Endometrium (tissue), 2 donors: ENCODE data around the gene PAIP2.
"Not testable (repeated sequence)": the region's sequence is repeated elsewhere in the genome, so short reads cannot be mapped to it uniquely, and the experiment has no call there.

Experiments
- FAIRE-seq: peaks from 2 replicates; lab custom pipeline; 2012; peaks lifted over from hg19 to GRCh38; lab: Jason Lieb, UNC
- donor health status: control.
- donor health status: control.

Gene PAIP2

DNA sequence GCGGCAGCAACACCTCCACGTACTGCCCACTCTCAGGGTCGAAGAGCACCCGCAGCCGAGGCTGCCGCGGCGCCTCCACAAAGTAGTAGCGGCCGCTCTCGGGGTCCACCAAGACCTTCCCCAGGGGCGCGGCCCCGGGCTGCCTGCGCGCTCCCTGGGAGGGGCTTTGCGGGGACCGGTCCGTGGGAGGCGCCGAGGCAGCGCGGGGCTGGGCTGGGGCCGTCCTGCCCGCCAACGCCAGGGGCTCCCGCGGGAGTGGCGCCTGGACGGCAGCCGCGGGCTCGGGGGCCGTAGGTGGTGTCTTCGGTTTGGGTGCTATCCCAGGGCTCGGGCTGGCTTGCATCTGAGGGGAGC, 50.6 kb downstream of the PAIP2 start:
- FAIRE-seq = no peak

DNA sequence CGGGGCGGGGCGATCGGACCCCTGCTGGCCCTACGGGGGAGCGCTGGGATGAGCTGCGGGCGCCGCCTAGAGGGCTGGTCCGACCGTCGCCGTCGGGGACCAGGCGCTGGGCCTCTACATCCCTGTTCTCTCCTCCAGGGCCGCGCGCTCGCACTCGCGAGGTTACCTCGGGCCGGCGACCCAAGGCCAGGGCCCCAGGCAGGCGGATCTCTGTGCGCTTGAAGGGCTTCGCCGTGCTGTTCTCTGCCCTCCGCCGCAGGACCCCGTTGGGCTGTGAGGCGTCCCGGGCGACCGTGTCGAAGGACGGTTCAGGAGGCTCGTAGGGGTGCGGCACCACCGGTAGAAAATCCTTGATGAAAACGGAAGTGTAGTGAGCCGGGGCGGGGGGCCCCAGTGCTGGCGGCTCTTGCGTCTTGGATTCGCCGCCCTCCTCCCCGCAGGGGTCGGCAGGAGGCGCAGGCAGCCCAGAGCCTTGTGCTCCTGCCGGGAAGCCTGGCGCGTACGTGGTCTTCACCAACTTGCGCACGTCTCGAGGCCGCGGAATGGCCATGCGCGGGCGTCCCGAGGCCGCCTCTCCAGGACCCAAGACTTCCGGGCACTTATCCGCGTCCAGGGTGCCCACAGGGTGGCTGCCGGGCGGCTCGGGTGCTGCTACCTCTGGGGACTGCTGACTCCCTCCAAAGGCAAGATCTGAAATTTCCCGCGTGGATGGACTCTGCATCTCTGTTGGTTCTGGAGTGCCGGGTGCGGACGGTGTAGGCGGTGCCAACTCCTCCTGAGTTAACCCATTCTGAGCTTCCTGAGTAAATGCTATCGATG, 51.2 kb downstream of the PAIP2 start:
- FAIRE-seq = no peak

DNA sequence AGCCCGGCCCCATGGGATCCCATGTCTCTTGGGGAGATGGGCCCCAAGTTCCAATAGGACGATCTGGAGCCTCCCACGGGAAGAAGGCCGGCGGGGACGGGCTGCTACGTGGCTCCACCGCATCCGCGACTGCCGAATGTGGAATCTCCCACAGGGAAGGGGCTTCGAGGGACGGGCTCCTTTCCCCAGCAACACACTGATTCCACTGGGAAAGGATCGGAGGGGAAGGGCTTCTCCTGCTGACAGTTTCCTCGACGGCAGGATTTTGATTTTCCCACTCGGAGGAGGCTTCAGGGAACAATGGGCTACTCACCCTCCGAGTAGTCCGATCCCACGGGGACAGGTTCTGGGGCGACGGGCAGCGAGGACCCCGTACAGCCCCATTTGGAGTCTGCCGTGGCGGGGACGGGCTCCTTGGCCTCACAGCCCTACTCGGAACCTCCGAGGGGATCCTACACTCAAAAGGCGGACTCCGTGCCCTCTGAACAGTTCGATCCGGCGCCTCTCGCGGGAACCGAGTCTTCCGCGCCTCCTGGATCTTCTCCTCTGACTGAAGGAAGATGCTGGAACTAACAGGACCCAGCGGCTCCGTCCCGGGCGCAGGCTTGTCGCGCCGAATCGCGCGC, 52.0 kb downstream of the PAIP2 start:
- FAIRE-seq = no peak

DNA sequence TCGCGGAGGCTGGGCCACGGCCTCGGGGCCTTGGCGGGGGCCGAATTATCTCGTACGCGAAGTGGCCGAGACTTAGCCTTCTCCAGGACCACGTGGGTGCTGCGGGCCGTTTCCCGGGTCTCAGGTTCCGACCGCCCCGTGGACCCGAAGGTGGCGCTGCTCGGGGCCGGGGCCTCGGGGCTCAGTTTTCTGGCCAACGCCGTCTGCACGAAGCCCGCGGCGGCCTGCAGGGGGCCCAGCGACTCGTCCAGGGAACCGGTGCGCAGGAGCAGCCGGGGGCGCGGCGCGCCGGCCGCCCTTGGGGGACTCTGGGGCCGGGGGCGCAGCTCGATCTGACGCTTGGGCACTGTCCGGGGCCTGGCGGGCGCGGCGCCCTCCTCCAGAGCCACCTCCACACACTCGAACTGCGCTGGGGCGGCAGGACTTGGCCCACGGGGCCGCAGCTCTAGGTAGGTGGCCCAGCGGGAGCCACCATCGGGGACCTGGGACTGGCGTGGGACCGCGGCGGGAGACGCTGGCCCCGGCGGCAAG, 52.5 kb downstream of the PAIP2 start:
- no peak for FAIRE-seq

- FAIRE-seq = no peak
These were observed 53.3 kb downstream of the PAIP2 start, which contains the start of gene PROB1 for GRCh38 chr5:139394654-139395566. Gene PROB1, minus strand, starts transcription at chr5:139395104. Its CDS starts 23 bp downstream, at chr5:139395081.

- no peak for FAIRE-seq
These were observed 54.4 kb downstream of the PAIP2 start for GRCh38 chr5:139395844-139396640.

DNA sequence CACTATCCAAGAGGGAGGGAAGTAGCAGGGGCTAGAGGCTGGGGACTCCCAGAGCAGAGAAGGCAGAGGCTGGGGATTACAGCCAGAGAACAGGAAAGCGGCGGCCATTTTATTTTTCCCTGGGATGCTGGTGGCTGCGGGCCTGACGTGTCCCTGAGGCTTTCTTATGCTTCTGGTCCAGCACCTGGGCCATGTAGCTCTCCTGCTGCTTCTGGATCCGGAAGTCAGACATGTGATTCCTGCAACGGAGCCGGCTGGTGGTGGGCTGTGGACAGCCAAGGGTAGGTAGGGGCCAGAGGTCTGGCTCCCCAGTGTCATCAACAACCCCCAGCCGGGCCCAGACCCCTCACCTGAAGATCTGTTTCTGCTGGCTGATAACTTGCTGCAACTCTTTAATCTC, 55.0 kb downstream of the PAIP2 start:
- FAIRE-seq = no peak

DNA sequence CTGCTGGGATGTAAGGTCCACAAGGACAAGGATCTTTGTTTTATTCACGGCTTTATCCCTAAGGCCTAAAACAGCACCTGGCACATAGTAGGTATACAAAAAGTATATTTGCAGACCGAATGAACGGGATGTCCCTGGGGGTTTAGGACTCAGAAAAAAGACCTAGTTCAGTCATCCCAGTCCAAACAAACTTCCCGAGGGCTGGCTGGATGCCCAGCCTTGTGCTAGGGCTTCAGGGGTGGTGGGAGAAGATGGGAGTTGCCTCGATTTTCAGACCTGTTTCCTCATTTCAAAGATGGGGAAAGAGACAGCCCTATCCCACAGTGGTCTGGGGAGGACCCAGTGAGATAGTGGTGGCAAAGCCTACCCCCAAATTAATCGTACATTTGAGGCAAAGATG, 56.3 kb downstream of the PAIP2 start:
- no peak for FAIRE-seq

GRCh38 chr5:139399501-139400121, 58.0 kb downstream of the PAIP2 start:
- FAIRE-seq = no peak

- no peak for FAIRE-seq
These were observed 59.9 kb downstream of the PAIP2 start for GRCh38 chr5:139401546-139401945.

GRCh38 chr5:139402561-139403158, 61.0 kb downstream of the PAIP2 start:
- no peak for FAIRE-seq

- FAIRE-seq = no peak
These were observed 61.7 kb downstream of the PAIP2 start for GRCh38 chr5:139403418-139403786.

- peak; percentile 70 for FAIRE-seq
These were observed 62.3 kb downstream of the PAIP2 start, which contains the start of gene SPATA24 for GRCh38 chr5:139403787-139404483. Gene SPATA24, minus strand, starts transcription at chr5:139404089. Its CDS starts 29 bp downstream, at chr5:139404060.

DNA sequence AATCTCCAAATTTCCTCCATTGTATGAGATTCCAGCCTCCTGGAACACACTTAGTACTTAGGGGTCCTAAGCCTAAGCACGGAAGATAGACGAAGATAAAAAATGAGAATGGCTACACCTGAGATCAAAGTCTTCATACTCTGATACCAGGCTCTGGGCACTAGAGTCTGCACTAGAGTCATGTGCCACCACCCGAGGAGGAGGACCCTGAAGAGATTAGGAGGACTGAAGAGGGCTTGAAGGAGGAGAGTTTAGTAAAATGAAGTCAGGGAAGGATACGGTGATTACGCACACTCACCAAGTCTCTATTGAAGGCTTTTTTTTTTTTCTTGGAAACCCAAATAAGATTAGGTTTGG, 62.8 kb downstream of the PAIP2 start:
- no peak for FAIRE-seq

DNA sequence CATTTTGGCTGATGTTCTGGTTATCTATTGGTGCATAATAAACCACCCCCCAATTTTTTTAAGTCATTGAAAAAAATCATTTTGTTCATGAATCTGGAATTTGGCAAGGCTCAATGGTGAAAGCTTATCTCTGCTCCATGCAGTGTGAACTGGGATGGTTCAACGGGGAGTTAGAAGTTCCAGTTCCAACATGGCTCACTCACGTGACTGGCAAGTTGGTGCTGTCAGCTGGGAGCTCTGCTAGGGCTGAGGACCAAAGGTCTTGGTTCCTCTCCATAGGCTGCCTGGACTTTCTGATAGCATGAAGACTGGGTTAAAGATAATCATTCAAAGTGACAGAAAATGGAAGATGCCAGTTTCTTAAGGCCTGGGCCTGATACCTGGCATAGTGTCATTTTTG, 65.3 kb downstream of the PAIP2 start:
- no peak for FAIRE-seq

GRCh38 chr5:139407517-139407916, 65.9 kb downstream of the PAIP2 start:
- no peak for FAIRE-seq

GRCh38 chr5:139408191-139408590, 66.5 kb downstream of the PAIP2 start:
- no peak for FAIRE-seq

DNA sequence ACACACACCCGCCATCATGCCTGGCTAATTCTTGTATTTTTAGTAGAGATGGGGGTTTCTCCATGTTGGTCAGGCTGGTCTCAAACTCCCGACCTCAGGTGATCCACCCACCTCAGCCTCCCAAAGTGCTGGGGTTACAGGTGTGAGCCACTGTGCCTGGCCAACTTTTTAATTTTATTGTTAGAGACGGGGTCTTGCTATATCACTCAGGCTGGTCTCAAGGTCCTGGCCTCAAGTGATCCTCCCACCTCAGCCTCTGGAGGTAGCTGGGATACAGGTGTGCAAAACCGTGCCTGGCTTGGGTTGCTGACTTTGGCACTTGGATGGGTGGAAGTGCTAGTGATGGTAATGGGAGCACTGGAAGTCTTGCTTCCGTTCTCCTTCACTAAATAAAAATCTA, 67.5 kb downstream of the PAIP2 start:
- not testable (repeated sequence) for FAIRE-seq

DNA sequence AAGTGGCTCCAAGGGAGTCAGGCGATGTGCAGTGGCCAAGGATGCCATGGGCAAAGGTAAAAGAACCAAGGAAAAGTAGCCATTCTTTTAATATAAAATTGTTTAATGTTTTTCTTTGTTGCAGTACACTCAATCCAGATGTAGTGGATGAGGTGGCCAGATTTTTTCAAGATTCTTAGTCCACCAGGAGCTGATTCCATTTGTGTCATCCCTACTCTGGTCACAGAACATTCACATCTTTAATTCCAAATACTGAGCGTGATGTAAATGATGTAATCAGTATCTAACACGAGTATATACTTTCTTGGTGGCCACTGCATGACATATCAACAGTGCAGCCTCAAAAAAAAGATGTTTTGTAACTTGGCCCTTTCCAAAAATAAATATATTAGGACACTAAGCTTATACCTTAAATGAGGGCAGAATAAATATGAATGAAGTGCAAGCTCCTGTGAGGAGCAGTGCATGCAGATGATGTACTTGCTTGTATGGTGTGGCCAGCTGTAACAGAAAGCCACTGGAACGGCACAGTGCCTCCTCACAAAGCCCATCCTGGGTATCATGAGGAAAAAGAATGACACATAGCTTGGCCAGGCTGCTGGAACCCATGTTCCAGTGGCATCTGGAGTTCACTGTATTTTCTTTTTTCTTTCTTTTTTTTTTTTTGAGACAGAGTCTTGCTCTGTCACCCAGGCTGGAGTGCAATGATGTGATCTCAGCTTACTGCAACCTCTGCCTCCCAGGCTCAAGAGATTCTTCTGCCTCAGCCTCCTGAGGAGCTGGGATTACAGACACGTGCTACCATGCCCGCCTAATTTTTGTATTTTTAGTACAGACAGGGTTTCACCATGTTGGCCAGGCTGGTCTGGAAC, 68.7 kb downstream of the PAIP2 start:
- FAIRE-seq = no peak
